ENCODE measurements around the gene ALDH8A1.

The ALDH8A1 gene

GRCh38 chr6:134873500-134874388 lies 76.2 kb downstream of the ALDH8A1 start:
- DNase-seq (ENCODE audit: low read depth in 2 of 3, low spot score in 2 of 3) = no peak

- no peak for DNase-seq (ENCODE audit: low read depth in 2 of 3, low spot score in 2 of 3)
These were observed 79.0 kb downstream of the ALDH8A1 start for GRCh38 chr6:134870677-134871498.

- no peak for DNase-seq (ENCODE audit: low read depth in 2 of 3, low spot score in 2 of 3)
These were observed 81.1 kb downstream of the ALDH8A1 start for GRCh38 chr6:134868812-134869211.
